Right atrium auricular region (tissue), 2 donors: ENCODE results near the gene CCDC167. TPM values are rescaled to one million over a fixed set of nuclear protein-coding genes. Genes with fewer than 3 reads are reported as not detected.
"Not testable (repeated sequence)": the region's sequence is repeated elsewhere in the genome, so short reads cannot be mapped to it uniquely, and the experiment has no call there.

Experiments
- DNase-seq: peaks from one replicate; pipeline ENCODE4 v3.0.0-alpha.2; 2019; ENCODE audit warnings: low spot score
- H3K27ac ChIP-seq, 2 donors: fragments of 200-600 bp; sonication (generic); 1 replicate in 1 of 2; 2 replicates in 1 of 2; pipeline ENCODE4 v1.5.1; 2016 to 2019
- H3K27me3 ChIP-seq, 2 donors: fragments of 200-600 bp; sonication (generic); one replicate each; pipeline versions ENCODE4 v1.5.1 to v1.6.0; 2017 to 2019
- H3K36me3 ChIP-seq: fragments of 200-600 bp; sonication (generic); one replicate; pipeline ENCODE4 v1.5.1; 2016
- H3K4me1 ChIP-seq, 2 donors: fragments of 200-600 bp; sonication (generic); one replicate each; pipeline versions ENCODE4 v1.5.1 to v1.6.0; 2017 to 2019
- H3K4me3 ChIP-seq, 2 donors: fragments of 200-600 bp; sonication (generic); 1 replicate in 1 of 2; 2 replicates in 1 of 2; pipeline ENCODE4 v1.5.1; 2017 to 2019; ENCODE audit warnings: mild to moderate bottlenecking in 1 of 2, moderate library complexity in 1 of 2
- H3K9me3 ChIP-seq, 2 donors: fragments of 200-600 bp; sonication (generic); one replicate each; pipeline ENCODE4 v1.5.1; 2019
- CTCF ChIP-seq, 2 donors: fragments of 200-600 bp; sonication (generic); IDR thresholded peaks; one replicate each; pipeline ENCODE4 v1.5.1; 2019; ENCODE audit warnings: antibody characterized with exemption in 2 of 2
- total RNA-seq, 2 donors: library from RNA; depleted of rRNA; stranded (reverse); fragments of >200 nt; gene quantifications; one replicate each; pipeline ENCODE4 v1.1.0, GENCODE V29; 2016

Gene CCDC167
- total RNA-seq, 2 donors from 2014 or later = 26.1 to 39.6 TPM

- Histone ChIP-seq H3K9me3 (no peaks in the 10 kb centered on the region), H3K4me3 (no peak overlapping the region), H3K27ac (no peak overlapping the region), H3K27me3 (no peaks in the 10 kb centered on the region), H3K4me1 (peaks cover 0 to 10% of the 10 kb centered on the region in 2 donors), H3K36me3 (no peaks in the 10 kb centered on the region)
- TF ChIP-seq CTCF (IDR thresholded peaks at IDR 0.05) = no peak
- DNase-seq = no peak
These were observed 3.1 kb upstream of the CCDC167 start for GRCh38 chr6:37502703-37503291.

- no peak overlapping the region for H3K4me3 ChIP-seq
- H3K9me3 ChIP-seq = no peaks in the 10 kb centered on the region
- TF ChIP-seq CTCF (IDR thresholded peaks at IDR 0.05) = no peak
- no peaks in the 10 kb centered on the region for H3K27me3 ChIP-seq
- DNase-seq = no peak
- no peaks in the 10 kb centered on the region for H3K36me3 ChIP-seq
- peaks cover 0 to 10% of the 10 kb centered on the region in 2 donors for H3K4me1 ChIP-seq
- H3K27ac ChIP-seq = no peak overlapping the region
These were observed 2.2 kb upstream of the CCDC167 start for GRCh38 chr6:37501632-37502491.

- not testable (repeated sequence) for H3K9me3 ChIP-seq, H3K27me3 ChIP-seq, H3K27ac ChIP-seq, H3K4me3 ChIP-seq, H3K36me3 ChIP-seq, DNase-seq
- H3K4me1 ChIP-seq = peaks cover 0 to 10% of the 10 kb centered on the region in 2 donors
These were observed 1.2 kb upstream of the CCDC167 start for GRCh38 chr6:37500904-37501303.

- Histone ChIP-seq H3K36me3 (no peaks in the 10 kb centered on the region), H3K4me1 (peaks cover 0 to 10% of the 10 kb centered on the region in 2 donors), H3K9me3 (no peaks in the 10 kb centered on the region), H3K27me3 (no peaks in the 10 kb centered on the region), H3K27ac (no peak overlapping the region), H3K4me3 (peak overlapping the region in 1 of 2 donors; percentile 65)
- DNase-seq = no peak
- TF ChIP-seq CTCF (IDR thresholded peaks at IDR 0.05) = no peak
These were observed 558 bp upstream of the CCDC167 start for GRCh38 chr6:37500294-37500608.

- TF ChIP-seq CTCF (IDR thresholded peaks at IDR 0.05) = no peak
- no peaks in the 10 kb centered on the region for H3K27me3 ChIP-seq
- H3K27ac ChIP-seq = no peak overlapping the region
- no peak for DNase-seq
- H3K4me1 ChIP-seq = peaks cover 0 to 10% of the 10 kb centered on the region in 2 donors
- no peaks in the 10 kb centered on the region for H3K9me3 ChIP-seq
- H3K36me3 ChIP-seq = no peaks in the 10 kb centered on the region
- no peak overlapping the region for H3K4me3 ChIP-seq
These were observed 2.5 kb downstream of the CCDC167 start for GRCh38 chr6:37496951-37497885.
